ENCODE data around the gene ALKBH4.
"Not testable (repeated sequence)": the region's sequence is repeated elsewhere in the genome, so short reads cannot be mapped to it uniquely, and the experiment has no call there.

Gene ALKBH4

DNA sequence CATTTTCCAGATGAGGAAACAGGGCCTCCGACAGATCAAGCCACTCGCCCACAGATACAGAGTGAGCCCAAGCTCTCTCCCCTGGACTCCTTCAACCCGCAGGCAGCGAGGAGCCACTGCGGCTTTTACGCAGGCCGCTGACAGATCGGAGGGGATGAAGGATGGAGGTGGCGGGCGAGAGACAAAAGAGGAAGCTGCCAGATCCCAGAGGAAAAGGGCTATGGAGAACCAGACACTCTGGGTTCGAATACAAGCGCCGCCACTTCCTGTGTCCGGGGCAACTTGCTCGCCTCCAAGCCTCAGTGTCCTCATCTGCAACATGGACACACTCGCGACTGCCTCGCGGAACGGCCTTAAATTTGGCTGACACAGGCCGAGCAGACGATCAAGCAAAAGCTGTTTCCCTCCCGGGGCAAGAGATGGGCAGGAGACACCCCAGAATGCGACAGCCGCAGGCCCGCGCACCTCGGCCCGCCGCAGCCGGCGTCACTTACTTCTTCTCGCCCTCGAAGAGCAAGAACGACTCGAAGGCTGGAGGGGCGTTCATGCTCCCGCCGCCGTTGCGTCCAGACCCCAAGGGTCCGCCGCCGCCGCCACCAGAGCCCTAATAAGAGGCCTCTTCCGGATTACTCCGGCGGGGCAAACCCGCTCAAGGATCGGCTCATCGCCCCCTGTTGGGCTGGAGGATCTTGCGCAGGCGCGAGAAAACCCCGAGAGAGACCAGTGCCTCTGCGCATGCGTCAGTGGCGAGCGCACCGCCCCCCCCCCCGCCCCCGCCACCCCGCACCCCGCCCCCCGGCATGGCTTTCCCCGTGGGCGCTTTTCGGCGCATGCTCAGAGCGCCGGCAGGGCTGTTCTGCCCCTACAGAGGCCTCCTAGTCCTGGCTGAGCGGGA, 13.9 kb upstream of the ALKBH4 start, which contains the start of gene POLR2J:
POLR2J (minus strand) TSS at position 609 of the 895 bp plus-strand sequence; CDS start at position 547, 62 bp downstream.
- DNase-seq: not testable (repeated sequence)

DNA sequence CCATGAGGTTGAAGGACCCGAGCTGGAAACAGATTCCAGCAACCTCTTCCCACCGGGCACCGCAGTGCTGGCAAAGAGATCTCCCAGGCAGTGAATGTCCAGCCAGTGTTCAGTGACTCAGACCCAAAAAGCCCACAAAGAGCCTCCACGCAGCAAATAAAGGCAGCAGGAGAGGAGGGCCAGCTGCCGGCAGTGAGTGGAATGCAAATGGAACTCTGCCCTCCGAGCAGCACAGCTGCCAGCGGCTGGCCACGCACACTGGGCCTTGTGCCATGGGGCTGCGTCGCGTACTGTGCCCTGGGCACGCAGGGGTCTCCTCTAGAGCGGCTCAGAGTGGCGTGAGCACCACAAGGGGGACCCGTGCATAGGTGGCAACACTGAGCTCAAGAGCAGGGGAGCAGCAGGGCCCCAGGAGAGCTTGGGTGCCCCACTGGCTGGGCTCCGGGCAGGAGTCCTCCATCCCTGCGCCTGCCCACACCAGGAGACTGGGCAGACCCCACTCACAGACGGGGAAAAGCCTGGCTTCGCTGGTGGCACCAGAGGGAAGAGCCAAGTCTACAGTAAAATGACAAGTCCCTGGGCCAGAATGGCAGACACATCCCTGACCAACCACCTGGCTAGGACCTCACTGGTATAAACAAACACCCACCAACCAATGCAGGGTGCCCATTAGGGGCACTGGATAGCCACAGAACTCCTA, 10.2 kb upstream of the ALKBH4 start:
- DNase-seq: not testable (repeated sequence)

DNA sequence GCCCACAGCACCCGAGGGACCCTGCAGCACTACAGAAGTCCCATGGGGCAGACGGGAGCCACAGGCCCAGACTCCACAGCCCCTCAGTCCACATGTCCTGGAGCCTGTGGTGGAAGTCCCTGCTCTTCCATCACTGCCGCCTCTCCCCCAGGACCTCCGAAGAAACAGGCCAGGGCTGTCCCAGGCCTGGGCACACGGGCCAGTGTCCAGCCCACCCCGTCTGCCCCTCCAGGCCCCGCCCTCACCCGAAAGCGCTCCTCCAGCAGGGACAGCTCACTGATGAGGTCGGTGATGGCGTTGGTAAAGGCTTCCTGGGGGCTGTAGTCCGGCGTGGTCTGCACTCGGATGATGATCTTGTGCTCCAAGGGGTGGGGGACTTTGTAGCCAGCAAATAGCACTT, 9.5 kb upstream of the ALKBH4 start:
- DNase-seq: not testable (repeated sequence)

DNA sequence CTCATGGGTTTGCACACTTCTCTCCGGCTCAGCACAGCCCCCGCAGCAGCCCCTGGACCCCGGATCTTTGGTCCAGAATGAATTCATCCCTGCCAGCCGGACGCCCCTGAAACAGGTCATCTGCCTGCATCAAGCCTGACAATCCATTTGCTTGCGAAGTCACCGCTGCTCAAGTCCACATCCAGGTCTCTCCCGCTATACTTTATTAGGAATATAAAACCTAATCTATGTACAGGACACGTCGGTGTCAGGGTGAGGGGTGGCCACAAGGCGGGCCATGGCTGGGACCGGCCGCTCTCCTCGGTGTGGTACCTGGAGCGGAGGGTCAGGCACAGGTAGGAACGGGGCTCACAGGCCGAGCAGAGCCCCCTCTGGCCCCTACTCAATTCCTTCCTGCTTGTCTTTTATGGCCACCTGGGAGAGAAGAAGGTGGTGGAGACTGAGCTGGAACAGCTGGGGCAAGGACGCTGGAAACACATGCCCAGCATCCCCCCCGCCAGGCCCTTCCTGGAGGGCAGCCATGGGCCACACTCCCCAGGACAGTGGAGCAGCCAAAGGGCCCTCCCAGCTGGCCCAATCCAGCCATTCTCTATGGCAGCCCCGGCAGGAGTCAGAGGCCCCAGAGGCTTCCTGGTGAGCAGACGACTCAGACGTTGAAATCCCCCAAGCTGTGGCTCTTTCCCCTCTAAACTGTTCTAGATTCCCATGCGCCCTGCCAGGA, 8.8 kb upstream of the ALKBH4 start:
- DNase-seq: no peak

DNA sequence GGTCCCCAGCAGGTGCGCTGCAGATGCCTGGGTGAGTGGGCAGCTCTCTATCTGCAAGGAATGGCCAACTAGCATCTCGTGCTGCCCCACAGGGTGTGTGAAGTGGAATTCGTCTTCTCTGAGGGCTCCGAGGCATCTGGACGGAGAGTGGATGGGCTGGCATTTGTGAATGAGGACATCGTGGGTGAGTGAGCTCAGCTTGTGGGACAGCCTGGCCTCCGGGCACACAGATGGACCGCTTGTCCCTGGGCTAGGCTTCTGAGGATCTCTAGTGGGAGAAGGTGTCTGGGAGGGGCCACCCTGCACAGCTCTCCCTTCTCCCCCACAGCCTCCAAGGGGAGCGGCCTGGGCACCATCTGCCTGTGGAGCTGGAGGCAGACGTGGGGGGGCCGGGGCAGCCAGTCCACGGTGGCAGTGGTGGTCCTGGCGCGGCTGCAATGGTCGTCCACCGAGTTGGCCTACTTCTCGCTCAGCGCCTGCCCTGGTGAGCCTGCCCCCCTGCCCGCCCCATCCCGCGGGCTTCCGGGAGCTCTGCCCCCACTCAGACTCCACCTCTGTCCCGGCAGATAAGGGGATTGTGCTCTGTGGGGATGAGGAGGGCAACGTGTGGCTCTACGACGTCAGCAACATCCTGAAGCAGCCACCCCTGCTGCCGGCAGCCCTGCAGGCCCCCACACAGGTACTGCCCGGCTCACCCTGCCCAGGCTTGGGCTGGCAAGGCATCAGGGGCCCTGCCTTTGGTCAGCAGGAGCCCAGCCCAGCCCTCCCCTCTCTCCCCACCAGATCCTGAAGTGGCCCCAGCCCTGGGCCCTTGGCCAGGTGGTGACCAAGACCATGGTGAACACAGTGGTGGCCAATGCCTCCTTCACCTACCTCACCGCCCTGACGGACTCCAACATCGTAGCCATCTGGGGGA, 7.7 kb upstream of the ALKBH4 start:
- no peak for DNase-seq

DNA sequence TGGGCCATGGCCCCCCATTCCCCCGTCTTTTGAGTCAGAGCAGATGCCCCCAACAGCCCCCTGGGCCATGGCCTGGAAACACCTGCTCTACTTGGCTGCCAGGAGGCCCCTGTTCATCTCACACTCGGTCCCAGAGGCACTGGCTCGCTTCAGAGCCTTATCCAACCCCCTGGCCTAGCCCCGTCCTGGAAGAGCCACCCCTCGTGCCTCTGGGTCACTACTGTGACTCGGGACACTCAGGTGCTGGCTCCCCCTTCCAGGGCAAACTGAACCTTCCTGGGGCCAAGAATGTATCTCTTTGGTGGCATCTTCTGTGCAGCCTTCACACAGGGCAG, 7.1 kb upstream of the ALKBH4 start:
- no peak for DNase-seq

DNA sequence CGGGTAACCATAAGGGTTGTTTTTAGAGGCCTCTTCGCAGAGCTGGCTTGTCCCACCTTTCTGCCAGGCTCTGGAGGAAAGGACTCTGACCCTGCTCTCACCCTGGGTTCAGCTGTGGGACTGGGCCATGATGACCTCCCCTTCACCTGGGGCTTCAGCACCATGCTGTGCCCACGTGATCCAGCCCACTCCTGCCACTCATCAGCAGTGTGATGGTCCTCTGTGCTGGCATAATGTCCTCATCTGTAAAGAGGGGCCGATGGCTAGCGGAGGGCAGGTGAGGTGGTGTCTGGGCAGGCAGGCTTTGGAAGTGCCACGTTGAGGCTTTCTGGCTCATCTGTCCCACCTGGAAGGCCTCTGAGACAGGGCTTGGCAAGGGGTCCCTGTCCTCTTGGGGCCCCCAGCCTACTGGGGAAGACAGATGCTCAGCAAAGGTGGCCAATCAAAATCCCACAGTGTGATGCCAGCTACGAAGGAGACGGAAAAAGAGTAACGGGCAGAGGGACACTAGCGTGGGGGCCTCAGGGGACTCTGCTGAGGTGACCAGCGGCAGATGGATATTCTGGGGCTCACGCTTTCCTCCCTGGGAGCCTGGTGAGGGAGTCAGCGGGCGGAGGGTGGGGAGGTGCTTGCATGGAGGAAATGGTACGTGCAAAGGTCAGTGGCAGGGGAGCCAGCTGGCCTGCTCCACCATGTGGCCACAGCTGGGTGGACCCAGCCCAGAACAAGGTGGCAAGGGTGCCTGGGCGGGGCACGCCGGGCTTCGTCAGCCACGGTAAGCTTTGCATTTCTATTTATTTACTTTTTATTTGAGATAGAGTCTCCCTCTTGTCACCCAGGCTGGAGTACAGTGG, 5.5 kb upstream of the ALKBH4 start:
- DNase-seq: no peak

DNA sequence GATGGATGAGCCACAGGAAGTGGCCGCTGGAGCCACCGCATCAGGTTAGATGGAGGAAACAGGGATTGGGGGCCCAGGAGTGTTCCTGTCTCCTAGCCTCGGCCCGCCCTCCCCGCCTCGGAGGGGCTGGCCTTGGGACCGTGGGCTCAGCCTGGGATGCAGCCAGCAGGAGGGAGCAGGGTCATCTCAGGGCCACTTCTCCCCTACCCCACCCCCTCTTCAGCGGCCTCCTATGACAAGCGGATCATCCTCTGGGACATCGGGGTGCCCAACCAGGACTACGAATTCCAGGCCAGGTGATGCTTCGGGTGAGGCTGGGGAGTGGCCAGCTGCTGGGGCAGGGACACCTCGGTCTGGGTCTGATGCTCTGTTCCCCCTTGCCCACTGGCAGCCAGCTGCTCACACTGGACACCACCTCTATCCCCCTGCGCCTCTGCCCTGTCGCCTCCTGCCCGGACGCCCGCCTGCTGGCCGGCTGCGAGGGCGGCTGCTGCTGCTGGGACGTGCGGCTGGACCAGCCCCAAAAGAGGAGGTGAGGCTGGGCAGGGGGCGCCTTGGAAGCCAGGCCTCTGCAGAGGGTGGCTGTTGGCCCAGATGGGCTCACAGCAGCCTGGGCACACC, 4.8 kb upstream of the ALKBH4 start:
- no peak for DNase-seq

DNA sequence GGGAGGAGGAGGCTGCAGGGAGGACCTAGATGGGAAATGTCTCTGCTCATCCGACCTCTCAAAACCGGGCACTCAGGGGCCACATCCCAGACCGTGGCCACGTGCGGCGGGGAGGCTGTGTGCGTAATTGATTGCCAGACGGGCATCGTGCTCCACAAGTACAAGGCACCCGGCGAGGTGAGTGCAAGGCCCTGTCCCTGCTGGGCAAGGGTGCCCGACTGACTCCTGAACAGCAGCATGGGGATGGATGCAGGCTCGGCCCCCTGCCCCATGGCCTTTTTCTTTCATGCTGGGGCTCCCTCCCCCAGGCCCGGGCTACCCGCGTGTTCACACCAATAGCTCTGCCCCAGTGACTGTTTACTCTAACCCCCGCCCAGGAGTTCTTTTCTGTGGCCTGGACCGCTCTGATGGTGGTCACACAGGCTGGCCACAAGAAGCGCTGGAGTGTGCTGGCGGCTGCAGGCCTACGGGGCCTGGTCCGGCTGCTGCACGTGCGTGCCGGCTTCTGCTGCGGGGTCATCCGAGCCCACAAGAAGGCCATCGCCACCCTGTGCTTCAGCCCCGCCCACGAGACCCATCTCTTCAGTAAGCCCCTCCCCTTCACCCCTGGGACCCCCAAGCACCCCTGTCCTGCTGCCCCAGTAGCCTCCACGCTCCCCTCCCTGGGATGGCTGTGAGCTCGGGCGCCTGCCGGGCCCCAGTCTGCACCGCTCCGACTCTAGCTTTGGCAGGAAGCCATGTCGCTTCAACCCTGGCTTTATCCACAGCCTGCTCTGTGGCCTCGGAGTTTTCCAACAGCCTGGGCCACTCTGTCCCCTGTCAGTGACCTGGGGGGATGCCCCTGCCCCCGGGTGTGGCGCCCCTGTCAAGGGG, 4.1 kb upstream of the ALKBH4 start:
- no peak for DNase-seq

DNA sequence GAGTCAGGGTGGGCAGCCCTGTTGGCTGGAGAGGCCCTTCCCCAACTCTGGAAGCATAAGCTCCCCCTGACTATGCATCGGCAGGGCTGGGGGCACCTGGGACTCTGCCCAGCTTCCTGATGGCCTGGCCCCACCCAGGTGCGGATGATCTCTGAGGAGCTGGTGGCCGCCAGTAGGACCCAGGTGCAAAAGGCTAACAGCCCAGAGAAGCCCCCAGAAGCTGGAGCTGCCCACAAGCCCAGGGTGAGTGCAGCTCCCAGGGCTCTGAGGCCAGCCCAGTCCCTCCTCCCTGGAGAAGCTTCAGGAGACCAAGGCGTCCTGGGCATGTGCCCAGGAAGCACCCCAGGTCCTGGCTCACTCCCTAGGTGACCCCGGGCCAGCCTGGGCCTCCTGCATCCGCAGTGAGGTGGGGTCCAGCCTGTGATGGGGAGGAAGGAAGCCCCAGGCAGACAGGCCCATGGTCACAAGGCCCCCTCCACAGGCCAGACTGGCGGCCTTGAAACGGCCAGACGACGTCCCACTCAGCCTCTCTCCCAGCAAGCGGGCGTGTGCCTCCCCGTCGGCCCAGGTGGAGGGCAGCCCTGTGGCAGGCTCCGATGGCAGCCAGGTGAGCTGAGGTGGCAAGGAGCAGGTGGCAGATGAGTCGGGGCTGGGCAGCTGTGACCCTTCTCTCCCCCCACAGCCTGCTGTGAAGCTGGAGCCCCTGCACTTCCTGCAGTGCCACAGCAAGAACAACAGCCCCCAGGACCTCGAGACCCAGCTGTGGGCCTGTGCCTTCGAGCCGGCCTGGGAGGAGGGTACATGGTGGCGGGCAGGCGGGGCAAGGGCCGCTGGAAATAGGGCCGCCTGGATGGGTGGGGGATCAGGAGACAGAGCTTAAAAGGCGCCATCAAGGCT, 3.2 kb upstream of the ALKBH4 start:
- DNase-seq: no peak

DNA sequence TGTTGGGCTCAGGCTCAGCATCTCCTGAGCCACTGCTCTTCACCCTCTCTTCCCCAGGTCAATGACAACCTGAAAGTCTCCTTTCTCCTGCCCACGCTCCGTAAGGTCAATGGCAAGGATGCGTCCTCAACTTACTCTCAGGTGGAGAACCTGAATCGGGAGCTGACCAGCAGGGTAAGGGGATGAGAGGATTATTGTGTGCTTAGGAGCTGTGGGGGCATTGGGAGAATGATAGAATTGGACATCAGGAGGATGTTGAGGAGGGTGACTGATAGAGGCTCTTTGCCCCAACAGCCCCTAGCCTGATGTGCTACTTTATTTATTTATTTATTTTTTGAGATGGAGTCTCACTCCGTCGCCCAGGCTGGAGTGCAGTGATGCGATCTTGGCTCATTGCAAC, 1.4 kb upstream of the ALKBH4 start:
- no peak for DNase-seq

DNA sequence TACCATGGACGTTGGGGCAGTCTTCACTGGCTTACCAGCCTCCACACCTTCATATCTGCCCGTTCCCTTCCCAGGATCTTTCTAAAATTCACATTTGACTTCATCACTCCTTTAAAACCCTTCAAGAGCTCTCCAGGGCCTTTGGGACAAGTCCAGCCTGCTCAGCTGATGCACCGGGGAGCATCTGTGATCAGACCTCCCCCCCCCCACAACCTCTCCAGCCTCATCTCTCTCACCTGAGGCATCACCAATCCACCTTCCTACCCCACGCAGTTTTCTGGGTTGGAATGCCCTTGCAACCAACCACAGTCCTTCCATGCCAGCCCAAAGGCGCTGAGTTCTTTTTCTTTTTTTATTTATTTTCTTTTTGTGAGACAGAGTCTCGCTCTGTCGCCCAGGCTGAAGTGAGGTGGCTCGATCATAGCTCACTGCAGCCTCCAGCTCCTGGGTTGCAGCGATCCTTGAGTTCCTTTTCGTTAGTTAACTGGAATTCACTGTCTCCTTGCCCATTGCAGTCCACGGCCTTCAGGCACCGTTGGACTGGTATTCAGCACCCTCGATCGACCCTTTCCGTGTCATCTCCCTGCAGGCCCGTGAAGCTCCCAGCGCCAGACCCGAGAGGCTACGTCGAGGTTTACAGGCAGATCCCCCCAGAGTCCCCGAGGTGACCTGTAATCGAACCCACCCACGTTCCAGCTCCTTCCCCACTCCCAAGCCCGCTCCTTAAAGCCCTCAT, 654 bp downstream of the ALKBH4 start:
- peak in 1 of 4 experiments; percentile 41 for DNase-seq

DNA sequence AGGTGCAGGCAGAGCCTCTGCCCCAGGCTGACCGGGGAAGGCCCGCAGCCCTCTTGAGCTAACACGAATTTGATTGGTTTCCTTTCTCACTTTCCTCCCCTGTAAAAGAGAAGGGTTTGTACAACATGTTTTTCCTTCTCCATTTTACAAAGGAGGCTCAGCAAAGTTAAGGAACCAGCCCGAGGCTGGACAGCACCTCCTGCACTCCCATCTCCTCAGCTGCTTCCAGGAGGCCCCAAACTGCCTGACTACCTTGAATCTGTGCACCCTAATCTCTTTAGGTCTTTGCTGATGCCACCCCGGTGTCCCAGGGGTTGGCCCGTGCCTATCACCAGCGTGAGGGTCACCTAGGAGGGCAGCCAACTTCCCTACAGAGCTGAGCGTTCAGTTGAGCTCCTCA, 4.2 kb downstream of the ALKBH4 start:
- DNase-seq: no peak

DNA sequence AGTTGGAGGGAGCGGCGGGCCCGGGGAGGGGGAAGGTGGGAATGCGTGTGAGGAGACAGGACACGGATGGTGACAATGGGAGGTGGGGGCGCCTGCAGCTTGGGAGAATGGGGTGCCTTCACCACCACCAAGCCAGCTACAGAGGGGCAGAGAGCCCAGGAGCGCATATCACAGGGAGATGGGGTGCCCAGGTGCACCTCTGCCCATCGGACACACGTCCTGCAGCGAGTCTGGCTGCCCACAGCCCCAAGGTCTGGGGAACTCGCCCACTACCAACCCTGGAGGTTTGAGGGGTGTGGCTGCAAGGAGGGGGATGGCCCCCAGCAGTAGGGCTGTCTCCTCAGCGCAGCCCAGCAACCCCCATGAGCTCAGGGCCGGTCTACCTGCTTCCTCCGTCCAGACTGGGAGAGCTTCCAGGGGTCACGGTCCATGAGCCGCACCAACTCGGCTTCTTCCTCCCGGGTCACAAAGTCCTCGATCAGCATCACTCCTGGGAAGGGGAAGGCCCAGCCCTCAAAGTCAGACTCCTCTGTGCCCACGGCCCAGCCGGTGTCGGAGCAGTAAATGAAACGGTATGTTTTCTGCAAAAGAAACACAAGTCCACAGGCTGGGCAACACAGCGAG, 5.3 kb downstream of the ALKBH4 start:
- DNase-seq: no peak

DNA sequence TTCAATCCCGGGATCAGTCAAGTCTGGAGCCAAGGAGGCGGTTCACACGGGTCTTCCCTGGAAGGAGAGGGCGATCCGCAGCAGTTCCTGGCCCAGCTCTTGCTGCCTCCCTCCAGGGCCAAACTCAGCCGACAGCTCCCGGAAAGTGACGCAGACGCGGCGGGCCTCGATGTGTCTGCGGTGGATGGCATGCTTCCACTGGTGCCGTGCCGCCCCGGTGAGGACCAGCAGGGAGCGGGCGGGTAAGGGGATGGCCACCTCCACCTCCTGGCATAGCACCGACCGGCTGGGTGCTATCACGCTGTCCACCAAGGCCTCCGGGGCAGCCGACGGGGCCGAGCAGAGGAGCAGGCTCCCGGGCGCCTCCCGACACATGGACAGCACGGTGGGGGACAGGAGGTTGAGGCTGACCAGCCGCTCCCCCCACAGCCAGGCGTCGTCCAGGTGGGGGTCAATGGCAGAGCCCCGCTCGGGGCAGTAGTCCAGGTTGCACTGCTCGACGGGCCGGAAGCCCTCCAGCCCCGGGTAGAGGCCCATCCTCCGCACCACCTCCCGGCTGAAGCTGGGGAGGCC, 7.2 kb downstream of the ALKBH4 start:
- no peak for DNase-seq

DNA sequence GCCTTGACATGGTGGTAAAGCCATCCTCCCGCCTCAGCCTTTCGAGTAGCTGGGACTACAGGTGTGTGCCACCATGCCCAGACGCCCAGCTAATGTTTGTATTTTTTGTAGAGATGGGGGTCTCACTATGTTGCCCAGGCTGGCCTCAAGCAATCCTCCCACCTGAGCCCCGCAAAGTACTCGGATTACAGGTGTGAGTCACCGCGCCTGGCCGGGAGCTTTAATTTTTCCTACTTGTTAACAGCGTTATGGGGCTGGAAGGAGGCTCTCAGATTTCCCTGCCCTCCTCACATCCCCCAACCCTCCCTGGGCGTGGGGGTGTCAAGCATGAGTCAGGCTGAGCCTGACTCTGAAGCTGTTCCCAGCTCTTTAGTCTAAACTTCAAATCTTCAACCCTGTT, 8.3 kb downstream of the ALKBH4 start:
- no peak for DNase-seq

DNA sequence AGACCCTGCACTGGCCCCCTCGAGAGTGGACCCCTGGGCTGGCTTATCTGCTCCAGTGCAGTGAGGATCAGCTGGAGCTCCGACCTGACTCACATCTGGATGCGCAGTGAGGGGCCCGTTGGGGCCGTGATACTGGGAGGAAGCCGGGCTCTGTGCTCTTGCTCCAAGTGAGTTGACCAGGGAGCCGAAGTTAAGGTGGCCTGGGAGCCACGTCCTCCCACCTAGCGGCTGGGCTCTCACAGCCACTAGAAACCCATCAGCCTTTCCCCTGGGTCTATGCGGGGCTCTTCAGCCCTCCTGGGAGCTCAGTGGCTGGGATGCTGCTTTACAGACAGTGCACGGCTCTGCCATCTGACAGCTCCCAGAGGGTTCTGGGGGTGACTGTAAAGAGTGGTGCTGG, 9.1 kb downstream of the ALKBH4 start:
- DNase-seq: no peak

Measured in activated naive CD4-positive, alpha-beta T cell (primary cell).